T-cell (primary cell): ENCODE data around the gene KRTAP5-5. TPM values are rescaled to one million over a fixed set of nuclear protein-coding genes. Genes with fewer than 3 reads are reported as not detected.
"Not testable (repeated sequence)": the region's sequence is repeated elsewhere in the genome, so short reads cannot be mapped to it uniquely, and the experiment has no call there.

Source experiments
- ATAC-seq, 4 experiments: fragments of 200-7000 bp in 3 of 4; fragments of 150-1000 bp in 1 of 4; cut with Tn5 transposase; replicated peaks in 1 of 4; 1 replicate in 3 of 4; 2 replicates in 1 of 4; pipeline ENCODE4 v1.10.0; 2021; ENCODE audit warnings: moderate library complexity in 3 of 4, mild to moderate bottlenecking in 2 of 4, moderate number of reproducible peaks in 1 of 4
- CTCF ChIA-PET, 2 donors: fragments of 300-600 bp; sonication (Branson Sonifier 250); formaldehyde crosslinking; loops; one replicate each; lab custom pipeline; 2022; ENCODE audit warnings: antibody characterized with exemption in 2 of 2; lab: Charles Lee
- POLR2A ChIA-PET, 2 donors: fragments of 300-600 bp; sonication (Branson Sonifier 250); formaldehyde crosslinking; loops; one replicate each; lab custom pipeline; 2022; ENCODE audit warnings: antibody characterized with exemption in 2 of 2; lab: Charles Lee
- DNase-seq, 35 experiments: peaks; one replicate each; pipeline versions ENCODE4 v3.0.0 to v3.0.0-alpha.2; 2013 to 2023
- H3K27ac ChIP-seq: one replicate; pipeline ENCODE4 v1.5.1; 2013; ENCODE audit warnings: low read length
- H3K27me3 ChIP-seq, 2 experiments: replicated peaks in 1 of 2; 1 replicate in 1 of 2; 2 replicates in 1 of 2; pipeline versions ENCODE4 v1.6.1 to v1.7.0; 2013; ENCODE audit warnings: low read length in 1 of 2, mixed read lengths in 1 of 2; ENCODE audit not compliant: control insufficient read depth in 2 of 2, insufficient read depth in 2 of 2; ENCODE audit errors: extremely low read depth in 1 of 2
- H3K36me3 ChIP-seq, 2 donors: 1 replicate in 1 of 2; 2 replicates in 1 of 2; pipeline versions ENCODE4 v1.6.1 to v1.7.0; 2013; ENCODE audit warnings: low read length in 1 of 2; ENCODE audit not compliant: control insufficient read depth in 2 of 2, insufficient read depth in 1 of 2; ENCODE audit errors: extremely low read depth in 1 of 2
- H3K4me1 ChIP-seq, 2 experiments: 1 replicate in 1 of 2; 2 replicates in 1 of 2; pipeline versions ENCODE4 v1.6.1 to v1.7.0; 2013; ENCODE audit warnings: low read length in 2 of 2, mixed read lengths in 1 of 2; ENCODE audit not compliant: insufficient read depth in 2 of 2, control insufficient read depth in 1 of 2; ENCODE audit errors: extremely low read depth in 1 of 2
- H3K4me3 ChIP-seq, 2 donors: 1 replicate in 1 of 2; 2 replicates in 1 of 2; pipeline versions ENCODE4 v1.5.1 to v1.7.0; 2013; ENCODE audit warnings: mild to moderate bottlenecking in 2 of 2, low read length in 1 of 2, moderate library complexity in 1 of 2; ENCODE audit not compliant: control insufficient read depth in 1 of 2; ENCODE audit errors: extremely low read depth in 1 of 2
- H3K9me3 ChIP-seq: 2 replicates; pipeline ENCODE4 v1.7.0; 2013
- H3K27ac Mint-ChIP-seq, 2 donors: one replicate each; pipeline ENCODE4 v1.8.0; 2020 to 2021; ENCODE audit warnings: mild to moderate bottlenecking in 2 of 2, mixed read lengths in 2 of 2
- H3K27me3 Mint-ChIP-seq, 2 donors: one replicate each; pipeline ENCODE4 v1.8.0; 2021 to 2022; ENCODE audit warnings: mixed read lengths in 2 of 2
- H3K36me3 Mint-ChIP-seq: one replicate; pipeline ENCODE4 v1.8.0; 2021; ENCODE audit warnings: mixed read lengths
- H3K4me1 Mint-ChIP-seq, 3 donors: one replicate each; pipeline ENCODE4 v1.8.0; 2020 to 2022; ENCODE audit warnings: mixed read lengths in 3 of 3, mild to moderate bottlenecking in 1 of 3
- H3K4me3 Mint-ChIP-seq, 3 donors: one replicate each; pipeline ENCODE4 v1.8.0; 2020 to 2022; ENCODE audit warnings: mild to moderate bottlenecking in 3 of 3, mixed read lengths in 3 of 3, moderate library complexity in 3 of 3
- H3K9me3 Mint-ChIP-seq, 3 donors: one replicate each; pipeline ENCODE4 v1.8.0; 2020 to 2022; ENCODE audit warnings: mixed read lengths in 3 of 3
- WGBS: methylation state at CpG from one replicate; pipeline ENCODE4 v1.1.5; 2013; ENCODE audit warnings: missing lambda C conversion rate; ENCODE audit not compliant: insufficient coverage; 5-methylcytosine and 5-hydroxymethylcytosine counted together
- total RNA-seq, 35 experiments: library from RNA in 6 of 35; stranded (reverse) in 6 of 35; fragments of 120-200 nt in 1 of 35; gene quantifications; one replicate each; pipeline versions ENCODE4 v1.2.1 to v1.2.4 and lab custom pipeline; 2013 to 2026

The KRTAP5-5 gene
- total RNA-seq, 5 donors from 2014 or later (not counting 1 experiment from before 2014, with no cell fraction given), result not detected

DNA sequence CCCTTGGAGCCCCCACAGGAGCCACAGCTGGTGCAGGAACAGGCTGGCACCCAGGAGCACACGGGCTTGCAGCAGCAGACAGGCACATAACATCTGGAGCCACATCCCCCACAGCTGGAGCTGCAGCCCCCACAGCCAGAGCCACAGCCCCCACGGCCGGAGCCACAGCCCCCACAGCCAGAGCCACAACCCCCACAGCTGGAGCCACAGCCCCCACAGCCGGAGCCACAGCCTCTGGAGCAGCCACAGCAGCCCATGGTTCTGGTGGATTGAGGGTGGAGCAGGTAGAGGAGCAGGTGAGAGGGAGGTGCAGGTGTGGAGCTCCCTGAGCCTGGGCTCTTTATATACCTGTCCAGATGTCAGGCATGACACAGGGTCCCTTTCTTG, 31.6 kb upstream of the KRTAP5-5 start, which contains the start of gene KRTAP5-2:
Gene KRTAP5-2, minus strand, starts transcription at position 301 of the 387 bp plus-strand sequence. Its CDS starts 44 bp downstream, at position 257.
- Histone ChIP-seq H3K27ac (no peak within 1 kb of the TSS), H3K36me3 (no peaks in the 10 kb centered on the region), H3K9me3 (no peaks in the 10 kb centered on the region), H3K4me3 (no peak within 1 kb of the TSS), H3K4me1 (peaks cover 0 to 4% of the 10 kb centered on the region in 2 experiments), H3K27me3 (peaks cover 4 to 29% of the 10 kb centered on the region in 2 experiments)
- H3K4me3 Mint-ChIP-seq, result no peak within 1 kb of the TSS
- H3K27me3 Mint-ChIP-seq, result peaks cover 20 to 41% of the 10 kb centered on the region in 2 donors
- WGBS, result no CpG with 5 or more reads among the region's 4 CpGs
- H3K4me1 Mint-ChIP-seq, result peaks cover 8 to 22% (median 19%) of the 10 kb centered on the region in 3 donors
- CTCF ChIA-PET, result no interaction called here
- no peak for DNase-seq
- no peak for ATAC-seq
- H3K27ac Mint-ChIP-seq, result peak within 1 kb of the TSS; percentile 4 to 51
- no peaks in the 10 kb centered on the region for H3K9me3 Mint-ChIP-seq
- H3K36me3 Mint-ChIP-seq, result peaks cover 4% of the 10 kb centered on the region
- POLR2A ChIA-PET, result no interaction called here

GRCh38 chr11:1598406-1598805, 31.2 kb upstream of the KRTAP5-5 start:
- H3K9me3 ChIP-seq, POLR2A ChIA-PET, H3K4me3 ChIP-seq, ATAC-seq, H3K36me3 ChIP-seq, CTCF ChIA-PET, H3K9me3 Mint-ChIP-seq, H3K27ac ChIP-seq, H3K27ac Mint-ChIP-seq, H3K4me3 Mint-ChIP-seq, DNase-seq, H3K4me1 ChIP-seq, H3K36me3 Mint-ChIP-seq: not testable (repeated sequence)
- H3K27me3 ChIP-seq, result peaks cover 4 to 30% of the 10 kb centered on the region in 2 experiments
- WGBS, result 60% methylated on average over 1 of the region's 3 CpGs
- Mint-ChIP-seq H3K27me3 (peaks cover 24 to 44% of the 10 kb centered on the region in 2 donors), H3K4me1 (peaks cover 8 to 22% (median 19%) of the 10 kb centered on the region in 3 donors)

GRCh38 chr11:1598816-1599215, 30.8 kb upstream of the KRTAP5-5 start:
- peaks cover 0 to 4% of the 10 kb centered on the region in 2 experiments for H3K4me1 ChIP-seq
- peaks cover 4% of the 10 kb centered on the region for H3K36me3 Mint-ChIP-seq
- H3K27me3 ChIP-seq, result peaks cover 4 to 32% of the 10 kb centered on the region in 2 experiments
- no peak overlapping the region for H3K4me3 Mint-ChIP-seq
- H3K4me1 Mint-ChIP-seq, result peaks cover 8 to 22% (median 19%) of the 10 kb centered on the region in 3 donors
- ATAC-seq (peak in 1 of 4 experiments; percentile 57), DNase-seq (peak in 1 of 35 experiments; percentile 9)
- POLR2A ChIA-PET, result no interaction called here
- H3K27ac ChIP-seq, result no peak overlapping the region
- H3K9me3 Mint-ChIP-seq, result no peaks in the 10 kb centered on the region
- H3K36me3 ChIP-seq, result no peaks in the 10 kb centered on the region
- no peak overlapping the region for H3K4me3 ChIP-seq
- 50% methylated on average over 1 of the region's 6 CpGs for WGBS
- H3K27me3 Mint-ChIP-seq, result peaks cover 25 to 46% of the 10 kb centered on the region in 2 donors
- H3K9me3 ChIP-seq, result no peaks in the 10 kb centered on the region
- H3K27ac Mint-ChIP-seq, result peak overlapping the region; percentile 4 to 51
- CTCF ChIA-PET, result no interaction called here

DNA sequence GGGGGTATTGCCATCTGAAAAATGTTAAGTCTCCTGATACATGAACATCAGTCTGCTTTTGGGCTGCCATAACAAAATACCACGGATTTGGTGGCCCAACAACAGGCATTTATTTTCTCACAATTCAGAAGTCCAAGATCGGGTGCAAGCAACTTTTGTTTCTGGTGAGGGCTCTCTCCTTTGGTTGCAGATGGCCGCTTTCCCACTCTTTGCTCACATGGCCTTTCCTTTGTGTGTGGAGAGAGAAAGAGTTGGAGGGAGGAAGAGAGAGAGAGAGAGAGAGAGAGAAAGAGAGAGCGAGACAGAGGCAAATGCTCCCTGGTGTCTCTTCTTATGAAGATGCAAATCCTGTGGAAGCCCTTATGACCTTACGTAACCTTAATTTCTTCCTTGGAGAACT, 28.9 kb upstream of the KRTAP5-5 start:
- peaks cover 2 to 40% of the 10 kb centered on the region in 2 experiments for H3K27me3 ChIP-seq
- WGBS, result 48% methylated on average over 2 of the region's 5 CpGs
- Mint-ChIP-seq H3K27me3 (peaks cover 21 to 40% of the 10 kb centered on the region in 2 donors), H3K4me3 (no peak overlapping the region), H3K36me3 (peaks cover 4% of the 10 kb centered on the region), H3K4me1 (peaks cover 4 to 13% (median 13%) of the 10 kb centered on the region in 3 donors), H3K27ac (no peak overlapping the region), H3K9me3 (no peaks in the 10 kb centered on the region)
- H3K9me3 ChIP-seq, result no peaks in the 10 kb centered on the region
- no peak overlapping the region for H3K4me3 ChIP-seq
- DNase-seq, result no peak
- peaks cover 0 to 3% of the 10 kb centered on the region in 2 experiments for H3K4me1 ChIP-seq
- no peak overlapping the region for H3K27ac ChIP-seq
- no peaks in the 10 kb centered on the region for H3K36me3 ChIP-seq
- no peak for ATAC-seq
- ChIA-PET CTCF (no interaction called here), POLR2A (interaction anchor here in 1 of 2 donors (0.7 kb wide), 1 partner anchor 9 kb away, joined by 3 read pairs; no protein-coding TSS in a partner anchor)

- H3K27ac ChIP-seq, H3K4me3 ChIP-seq, H3K36me3 ChIP-seq, H3K36me3 Mint-ChIP-seq, POLR2A ChIA-PET, H3K9me3 Mint-ChIP-seq, H3K4me3 Mint-ChIP-seq, ATAC-seq, H3K9me3 ChIP-seq, DNase-seq: not testable (repeated sequence)
- CTCF ChIA-PET, result interaction anchor here in 1 of 2 donors (1.0 kb wide), 1 partner anchor 55 kb away, joined by 3 read pairs; no protein-coding TSS in a partner anchor
- Histone ChIP-seq H3K4me1 (peaks cover 0 to 11% of the 10 kb centered on the region in 2 experiments), H3K27me3 (peaks cover 2 to 44% of the 10 kb centered on the region in 2 experiments)
- Mint-ChIP-seq H3K4me1 (peaks cover 6 to 19% (median 12%) of the 10 kb centered on the region in 3 donors), H3K27ac (peak overlapping the region in 1 of 2 donors; percentile 29), H3K27me3 (peaks cover 22 to 40% of the 10 kb centered on the region in 2 donors)
- WGBS, result 20% methylated on average over 1 of the region's 3 CpGs
Observed at GRCh38 chr11:1601663-1602062, 27.9 kb upstream of the KRTAP5-5 start.

GRCh38 chr11:1603629-1604028, 25.9 kb upstream of the KRTAP5-5 start:
- H3K4me3 Mint-ChIP-seq, result no peak overlapping the region
- no peak overlapping the region for H3K27ac Mint-ChIP-seq
- ATAC-seq (no peak), DNase-seq (no peak)
- no peak overlapping the region for H3K4me3 ChIP-seq
- 88% methylated on average over 1 of the region's 1 CpG for WGBS
- ChIA-PET POLR2A (no interaction called here), CTCF (no interaction called here)
- H3K9me3 Mint-ChIP-seq, result no peaks in the 10 kb centered on the region
- H3K36me3 ChIP-seq, result no peaks in the 10 kb centered on the region
- H3K27ac ChIP-seq, result no peak overlapping the region
- H3K27me3 ChIP-seq, result peaks cover 2 to 45% of the 10 kb centered on the region in 2 experiments
- H3K9me3 ChIP-seq, result no peaks in the 10 kb centered on the region
- H3K4me1 ChIP-seq, result peaks cover 0 to 11% of the 10 kb centered on the region in 2 experiments
- peaks cover 6 to 15% (median 14%) of the 10 kb centered on the region in 3 donors for H3K4me1 Mint-ChIP-seq
- H3K36me3 Mint-ChIP-seq, result no peaks in the 10 kb centered on the region
- peaks cover 27 to 31% of the 10 kb centered on the region in 2 donors for H3K27me3 Mint-ChIP-seq
